Endothelial cell of umbilical vein (primary cell): Measurements from ENCODE around the gene OPCML.

ENCODE experiments used
- CTCF ChIP-seq, 2 donors: IDR thresholded peaks; 1 replicate in 1 of 2; 2 replicates in 1 of 2; pipeline ENCODE4 v1.5.1; 2011; ENCODE audit warnings: low read length in 2 of 2, mild to moderate bottlenecking in 2 of 2, moderate library complexity in 2 of 2, control low read depth in 1 of 2, inconsistent platforms in 1 of 2, low read depth in 1 of 2; ENCODE audit not compliant: insufficient read depth in 1 of 2; ENCODE audit errors: extremely low read depth in 1 of 2
- EZH2 ChIP-seq: IDR thresholded peaks from 2 replicates; pipeline ENCODE4 v1.6.1; 2012; ENCODE audit warnings: borderline replicate concordance, low read depth, mild to moderate bottlenecking, moderate library complexity, low read length, inconsistent platforms; ENCODE audit not compliant: severe bottlenecking
- POLR2AphosphoS5 ChIP-seq: IDR thresholded peaks from 2 replicates; pipeline ENCODE4 v1.6.1; 2012; ENCODE audit warnings: low read depth, mild to moderate bottlenecking, control low read depth, low read length, moderate library complexity; ENCODE audit not compliant: insufficient read depth

GRCh38 chr11:132655187-132655855 lies 877.0 kb downstream of the OPCML start:
- TF ChIP-seq POLR2AphosphoS5 (no peak), EZH2 (no peak), CTCF (IDR thresholded peaks at IDR 0.05; ENCODE audit: extremely low read depth in 1 of 2, insufficient read depth in 1 of 2, low read depth in 1 of 2, low read length in 2 of 2) (no peak)
